Neutrophil (primary cell): ENCODE results near the gene INPP5K.

Source experiments
- H3K27ac ChIP-seq: fragments of 200-600 bp; sonication (generic); 2 replicates; pipeline ENCODE4 v1.5.1; 2016; ENCODE audit warnings: mild to moderate bottlenecking, moderate library complexity
- H3K27me3 ChIP-seq: fragments of 200-600 bp; sonication (generic); 2 replicates; pipeline ENCODE4 v1.6.0; 2016; ENCODE audit warnings: mild to moderate bottlenecking
- H3K36me3 ChIP-seq: fragments of 200-600 bp; sonication (generic); 2 replicates; pipeline ENCODE4 v1.5.1; 2017
- H3K4me1 ChIP-seq, 2 experiments: fragments of 200-600 bp in 1 of 2; sonication (generic) in 1 of 2; 1 replicate in 1 of 2; 2 replicates in 1 of 2; pipeline versions ENCODE4 v1.5.1 to v1.6.1; 2013 to 2016; ENCODE audit warnings: low read depth in 1 of 2, low read length in 1 of 2, mild to moderate bottlenecking in 1 of 2, moderate library complexity in 1 of 2; ENCODE audit not compliant: control insufficient read depth in 1 of 2, insufficient read depth in 1 of 2
- H3K4me3 ChIP-seq, 2 experiments: fragments of 200-600 bp in 1 of 2; sonication (generic) in 1 of 2; 1 replicate in 1 of 2; 2 replicates in 1 of 2; pipeline ENCODE4 v1.5.1; 2013 to 2016; ENCODE audit warnings: low read depth in 1 of 2, low read length in 1 of 2, mild to moderate bottlenecking in 1 of 2, moderate library complexity in 1 of 2
- H3K9me3 ChIP-seq: fragments of 200-600 bp; sonication (generic); 2 replicates; pipeline ENCODE4 v1.5.1; 2016
- CTCF ChIP-seq: fragments of 200-600 bp; sonication (generic); IDR thresholded peaks from 2 replicates; pipeline ENCODE4 v1.5.1; 2016; ENCODE audit warnings: antibody characterized with exemption

INPP5K gene

DNA sequence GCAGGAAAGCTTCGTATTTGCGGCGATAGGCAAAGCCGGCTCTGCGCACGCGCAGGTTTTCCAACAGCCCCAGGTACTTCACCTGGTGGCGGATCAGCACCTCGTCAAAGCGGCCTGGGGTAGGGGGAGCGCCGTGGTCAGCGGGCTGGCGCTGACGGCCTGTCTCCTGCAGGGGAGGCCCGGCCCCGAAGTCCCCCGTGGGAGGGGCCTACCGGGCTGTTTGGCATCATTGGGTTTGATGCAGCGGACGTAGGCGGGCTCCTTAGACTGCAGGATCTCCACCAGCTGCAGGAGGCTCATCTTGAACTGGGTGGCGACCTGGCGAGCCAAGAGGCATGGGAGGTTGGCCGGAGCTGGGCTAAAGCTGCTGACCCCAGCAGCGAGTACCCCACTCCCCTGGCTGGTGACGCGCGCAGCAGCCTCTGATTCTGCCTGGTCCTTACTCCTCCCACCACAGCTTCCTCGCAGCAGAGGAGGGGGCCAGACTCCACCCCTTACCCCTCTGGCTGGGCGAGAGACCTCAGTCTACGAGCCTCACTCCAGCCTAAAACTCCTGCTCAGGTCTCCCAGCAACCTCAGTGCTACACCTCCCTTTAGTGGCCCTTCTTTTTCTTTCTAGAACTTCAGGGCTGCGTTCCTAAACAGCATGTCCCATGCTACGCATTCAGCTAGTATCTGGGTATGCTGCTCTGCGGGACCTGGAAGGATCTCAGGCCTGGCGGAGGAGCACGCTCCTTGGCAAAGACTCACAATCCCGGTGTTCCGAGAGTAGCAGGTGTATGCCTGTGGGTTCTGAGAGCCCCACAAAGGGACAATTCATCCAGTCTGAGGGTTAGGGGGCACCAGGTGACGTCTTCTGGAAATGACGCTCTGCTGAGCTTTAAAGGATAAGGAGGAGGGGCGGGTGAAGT is 44.2 kb downstream of the INPP5K start:
- no peaks in the 10 kb centered on the region for H3K9me3 ChIP-seq
- H3K36me3 ChIP-seq = no peaks in the 10 kb centered on the region
- peaks cover 0 to 12% of the 10 kb centered on the region in 2 experiments for H3K4me1 ChIP-seq
- no peak for TF ChIP-seq CTCF
- no peak overlapping the region for H3K4me3 ChIP-seq
- peaks cover 97% of the 10 kb centered on the region for H3K27me3 ChIP-seq
- no peak overlapping the region for H3K27ac ChIP-seq

- Histone ChIP-seq H3K4me3 (no peak overlapping the region), H3K27ac (no peak overlapping the region), H3K36me3 (no peaks in the 10 kb centered on the region), H3K4me1 (peaks cover 0 to 12% of the 10 kb centered on the region in 2 experiments), H3K27me3 (peaks cover 97% of the 10 kb centered on the region), H3K9me3 (no peaks in the 10 kb centered on the region)
- TF ChIP-seq CTCF = no peak
Measured at GRCh38 chr17:1471490-1471889, 44.9 kb downstream of the INPP5K start.

DNA sequence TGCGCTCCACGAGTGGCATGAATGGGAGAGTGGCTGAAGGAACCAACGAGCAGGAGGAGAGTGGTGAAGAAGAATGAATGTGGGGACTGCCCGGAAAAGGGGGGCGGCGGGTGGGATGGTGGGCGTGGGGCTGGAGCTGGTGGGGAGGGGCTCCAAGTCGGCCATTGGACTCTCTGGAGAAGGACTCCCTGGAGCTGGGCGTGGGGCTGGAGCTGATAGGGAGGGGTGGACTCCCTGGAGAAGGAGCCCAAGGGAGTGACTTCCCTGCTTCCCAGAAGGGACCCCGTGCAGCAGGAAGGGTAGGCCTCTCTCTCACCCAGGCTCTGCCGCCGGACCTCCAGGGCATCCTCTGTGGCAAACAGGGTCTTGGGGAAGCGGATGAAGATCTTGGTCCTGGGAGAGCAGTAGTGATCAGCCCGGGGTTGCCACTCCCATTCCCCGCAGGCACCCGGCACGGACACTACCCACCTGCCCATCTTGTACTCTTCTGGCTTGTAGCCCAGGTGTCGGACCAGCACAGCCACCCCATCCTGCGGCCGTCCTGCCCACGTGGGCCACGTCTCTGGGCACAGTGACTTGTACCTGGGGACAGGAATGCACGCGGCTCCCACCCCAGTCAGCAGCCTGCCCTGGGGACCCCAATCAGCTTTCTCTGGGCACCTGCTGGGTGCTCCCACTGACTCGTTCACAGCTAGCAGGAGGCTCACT is 45.5 kb downstream of the INPP5K start:
- Histone ChIP-seq H3K27me3 (peaks cover 97% of the 10 kb centered on the region), H3K4me3 (no peak overlapping the region), H3K4me1 (peaks cover 0 to 12% of the 10 kb centered on the region in 2 experiments), H3K36me3 (no peaks in the 10 kb centered on the region), H3K27ac (no peak overlapping the region), H3K9me3 (no peaks in the 10 kb centered on the region)
- TF ChIP-seq CTCF = no peak

DNA sequence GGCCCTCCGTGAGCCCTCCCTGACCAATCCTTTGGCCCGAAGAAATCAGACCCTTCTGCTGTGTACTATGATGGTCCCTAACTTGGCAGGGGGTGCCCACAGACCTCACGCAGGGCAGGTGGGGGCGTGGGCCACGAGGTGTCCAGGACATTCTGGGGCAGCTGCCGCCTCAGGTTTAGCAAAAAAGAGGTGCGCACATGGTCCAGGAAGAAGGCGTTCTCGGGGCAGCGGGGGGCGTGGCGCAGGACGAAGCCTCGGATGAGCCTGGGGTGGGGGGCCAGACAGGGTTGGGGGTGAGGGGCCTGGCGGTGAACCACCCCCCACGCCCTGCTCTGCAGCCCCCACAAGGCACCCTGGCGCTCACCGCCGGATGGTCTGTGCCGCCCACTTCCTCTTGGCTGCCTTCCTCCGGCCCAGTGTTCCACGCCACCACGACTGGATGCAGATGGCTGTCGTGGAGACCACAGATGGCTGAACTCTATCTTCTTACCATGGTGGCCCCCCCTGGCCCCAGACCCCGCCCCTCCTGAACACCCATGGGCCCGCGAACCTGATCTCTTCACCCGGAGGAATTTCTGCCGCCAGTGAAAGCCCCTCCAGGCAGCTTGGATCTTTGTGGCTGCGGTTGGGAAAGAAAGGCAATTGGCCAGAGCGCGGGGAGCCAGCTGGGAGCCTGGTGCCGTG is 46.2 kb downstream of the INPP5K start:
- TF ChIP-seq CTCF = no peak
- Histone ChIP-seq H3K27me3 (peaks cover 97% of the 10 kb centered on the region), H3K36me3 (no peaks in the 10 kb centered on the region), H3K27ac (no peak overlapping the region), H3K4me1 (peaks cover 0 to 12% of the 10 kb centered on the region in 2 experiments), H3K4me3 (no peak overlapping the region), H3K9me3 (no peaks in the 10 kb centered on the region)

DNA sequence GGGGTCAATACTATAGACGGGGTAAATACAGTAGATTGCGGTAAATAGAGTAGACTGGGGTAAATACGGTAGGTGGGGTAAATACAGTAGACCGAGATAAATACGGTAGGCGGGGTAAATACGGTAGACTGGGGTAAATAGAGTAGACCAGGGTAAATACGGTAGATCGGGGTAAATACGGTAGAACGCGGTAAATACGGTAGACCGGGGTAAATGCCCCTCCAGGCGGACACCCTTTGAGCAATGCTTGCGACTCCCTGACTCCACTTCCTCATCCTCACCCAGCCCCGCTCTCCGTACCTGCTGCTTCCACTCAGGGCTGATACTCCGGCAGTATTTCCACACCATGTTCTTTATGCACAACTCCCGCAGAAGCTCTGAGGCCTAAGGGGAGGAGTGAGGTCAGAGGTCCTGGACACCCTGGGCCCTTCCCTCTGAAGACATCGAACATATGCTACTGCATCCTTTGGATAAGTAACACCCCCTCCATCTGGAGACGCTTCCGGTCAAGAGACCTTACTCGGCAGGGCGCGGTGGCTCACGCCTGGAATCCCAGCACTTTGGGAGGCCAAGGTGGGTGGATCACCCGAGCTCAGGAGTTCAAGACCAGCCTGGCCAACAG is 47.1 kb downstream of the INPP5K start:
- H3K27me3 ChIP-seq = peaks cover 97% of the 10 kb centered on the region
- no peak for TF ChIP-seq CTCF
- no peaks in the 10 kb centered on the region for H3K36me3 ChIP-seq
- no peak overlapping the region for H3K27ac ChIP-seq
- no peak overlapping the region for H3K4me3 ChIP-seq
- H3K9me3 ChIP-seq = no peaks in the 10 kb centered on the region
- peaks cover under 1 to 12% of the 10 kb centered on the region in 2 experiments for H3K4me1 ChIP-seq
